ENCODE measurements around the gene PALB2. TPM values are rescaled to one million over a fixed set of nuclear protein-coding genes. Genes with fewer than 3 reads are reported as not detected.
A peak's percentile ranks its signal among the peaks of the same experiment; 100 is the strongest.

Gene PALB2
- total and polyA plus RNA-seq, 2 of the 13 experiments (the other 11 are each of a cell fraction or from before 2014, with no cell fraction given), result 12.1 to 40.9 TPM

DNA sequence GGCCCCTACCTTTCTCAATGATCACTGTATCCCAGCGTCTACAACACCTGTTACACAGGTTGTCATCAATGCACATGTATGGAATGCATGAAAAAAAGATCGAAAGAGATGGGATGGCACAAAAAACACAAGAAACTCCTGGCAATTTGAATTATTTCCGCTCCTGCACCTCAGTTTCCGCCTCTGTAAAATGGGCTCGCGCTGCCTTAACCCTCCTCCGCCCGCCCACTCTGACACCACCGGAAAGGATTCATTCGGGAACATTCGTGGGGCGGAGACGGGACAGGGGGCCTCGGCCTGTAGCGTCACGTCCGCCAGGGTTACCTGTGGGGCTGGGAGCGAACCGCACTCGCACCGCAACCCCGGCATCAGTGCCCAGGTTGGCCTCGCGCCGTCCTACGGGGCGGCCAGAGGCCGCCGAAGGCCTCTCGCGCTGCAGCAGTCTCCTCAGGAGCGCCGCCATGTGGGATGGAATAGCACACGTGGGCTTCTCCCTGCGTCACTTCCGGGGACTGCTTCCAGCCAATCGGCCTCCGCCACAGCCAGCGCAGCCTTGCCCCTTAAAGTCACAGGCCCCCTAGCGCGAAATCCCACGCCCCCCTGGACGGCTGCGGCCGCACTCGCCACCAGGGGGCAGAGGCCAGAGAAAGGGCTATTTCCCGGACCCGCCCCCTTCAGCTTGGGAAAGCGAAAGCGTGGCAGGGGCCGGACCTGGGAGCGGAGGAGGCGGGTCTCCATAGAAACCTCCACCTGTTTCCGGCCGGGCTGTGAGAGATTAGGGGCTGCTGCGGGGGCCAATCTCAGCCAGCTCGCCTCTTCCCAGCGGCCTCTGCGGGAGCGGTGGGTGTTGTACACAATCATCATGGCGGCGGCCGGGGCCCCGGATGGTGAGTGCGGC is 84.0 kb downstream of the PALB2 start, which contains the start of the genes EARS2 and UBFD1 (continued):
- TF ChIP-seq, protein P1, sequence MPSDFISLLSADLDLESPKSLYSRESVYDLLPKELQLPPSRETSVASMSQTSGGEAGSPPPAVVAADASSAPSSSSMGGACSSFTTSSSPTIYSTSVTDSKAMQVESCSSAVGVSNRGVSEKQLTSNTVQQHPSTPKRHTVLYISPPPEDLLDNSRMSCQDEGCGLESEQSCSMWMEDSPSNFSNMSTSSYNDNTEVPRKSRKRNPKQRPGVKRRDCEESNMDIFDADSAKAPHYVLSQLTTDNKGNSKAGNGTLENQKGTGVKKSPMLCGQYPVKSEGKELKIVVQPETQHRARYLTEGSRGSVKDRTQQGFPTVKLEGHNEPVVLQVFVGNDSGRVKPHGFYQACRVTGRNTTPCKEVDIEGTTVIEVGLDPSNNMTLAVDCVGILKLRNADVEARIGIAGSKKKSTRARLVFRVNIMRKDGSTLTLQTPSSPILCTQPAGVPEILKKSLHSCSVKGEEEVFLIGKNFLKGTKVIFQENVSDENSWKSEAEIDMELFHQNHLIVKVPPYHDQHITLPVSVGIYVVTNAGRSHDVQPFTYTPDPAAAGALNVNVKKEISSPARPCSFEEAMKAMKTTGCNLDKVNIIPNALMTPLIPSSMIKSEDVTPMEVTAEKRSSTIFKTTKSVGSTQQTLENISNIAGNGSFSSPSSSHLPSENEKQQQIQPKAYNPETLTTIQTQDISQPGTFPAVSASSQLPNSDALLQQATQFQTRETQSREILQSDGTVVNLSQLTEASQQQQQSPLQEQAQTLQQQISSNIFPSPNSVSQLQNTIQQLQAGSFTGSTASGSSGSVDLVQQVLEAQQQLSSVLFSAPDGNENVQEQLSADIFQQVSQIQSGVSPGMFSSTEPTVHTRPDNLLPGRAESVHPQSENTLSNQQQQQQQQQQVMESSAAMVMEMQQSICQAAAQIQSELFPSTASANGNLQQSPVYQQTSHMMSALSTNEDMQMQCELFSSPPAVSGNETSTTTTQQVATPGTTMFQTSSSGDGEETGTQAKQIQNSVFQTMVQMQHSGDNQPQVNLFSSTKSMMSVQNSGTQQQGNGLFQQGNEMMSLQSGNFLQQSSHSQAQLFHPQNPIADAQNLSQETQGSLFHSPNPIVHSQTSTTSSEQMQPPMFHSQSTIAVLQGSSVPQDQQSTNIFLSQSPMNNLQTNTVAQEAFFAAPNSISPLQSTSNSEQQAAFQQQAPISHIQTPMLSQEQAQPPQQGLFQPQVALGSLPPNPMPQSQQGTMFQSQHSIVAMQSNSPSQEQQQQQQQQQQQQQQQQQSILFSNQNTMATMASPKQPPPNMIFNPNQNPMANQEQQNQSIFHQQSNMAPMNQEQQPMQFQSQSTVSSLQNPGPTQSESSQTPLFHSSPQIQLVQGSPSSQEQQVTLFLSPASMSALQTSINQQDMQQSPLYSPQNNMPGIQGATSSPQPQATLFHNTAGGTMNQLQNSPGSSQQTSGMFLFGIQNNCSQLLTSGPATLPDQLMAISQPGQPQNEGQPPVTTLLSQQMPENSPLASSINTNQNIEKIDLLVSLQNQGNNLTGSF (CRISPR knock-in tag; IDR thresholded peaks at IDR 0.05), result peak; percentile 94
- TF ChIP-seq POGZ (CRISPR knock-in tag; IDR thresholded peaks at IDR 0.05), result peak; percentile 98
- peak; percentile 77; the same call in 1 of the 2 replicates for TF ChIP-seq MTF1 (CRISPR knock-in tag; IDR thresholded peaks at IDR 0.05)
- TF ChIP-seq RFX3 (CRISPR knock-in tag; IDR thresholded peaks at IDR 0.05), result peak; percentile 83
- TF ChIP-seq KDM2A (CRISPR knock-in tag; IDR thresholded peaks at IDR 0.05; ENCODE audit: borderline replicate concordance, low read depth), result peak; percentile 93
- peak; percentile 97 for TF ChIP-seq ZMYM4 (CRISPR knock-in tag; IDR thresholded peaks at IDR 0.05)
- TF ChIP-seq, protein P2, sequence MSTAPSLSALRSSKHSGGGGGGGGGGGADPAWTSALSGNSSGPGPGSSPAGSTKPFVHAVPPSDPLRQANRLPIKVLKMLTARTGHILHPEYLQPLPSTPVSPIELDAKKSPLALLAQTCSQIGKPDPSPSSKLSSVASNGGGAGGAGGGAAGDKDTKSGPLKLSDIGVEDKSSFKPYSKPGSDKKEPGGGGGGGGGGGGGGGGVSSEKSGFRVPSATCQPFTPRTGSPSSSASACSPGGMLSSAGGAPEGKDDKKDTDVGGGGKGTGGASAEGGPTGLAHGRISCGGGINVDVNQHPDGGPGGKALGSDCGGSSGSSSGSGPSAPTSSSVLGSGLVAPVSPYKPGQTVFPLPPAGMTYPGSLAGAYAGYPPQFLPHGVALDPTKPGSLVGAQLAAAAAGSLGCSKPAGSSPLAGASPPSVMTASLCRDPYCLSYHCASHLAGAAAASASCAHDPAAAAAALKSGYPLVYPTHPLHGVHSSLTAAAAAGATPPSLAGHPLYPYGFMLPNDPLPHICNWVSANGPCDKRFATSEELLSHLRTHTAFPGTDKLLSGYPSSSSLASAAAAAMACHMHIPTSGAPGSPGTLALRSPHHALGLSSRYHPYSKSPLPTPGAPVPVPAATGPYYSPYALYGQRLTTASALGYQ (CRISPR knock-in tag; IDR thresholded peaks at IDR 0.05), result peak; percentile 86
- no peak for TF ChIP-seq RARG (CRISPR knock-in tag; IDR thresholded peaks at IDR 0.05; ENCODE audit: low read depth)
- TF ChIP-seq MLLT10 (CRISPR knock-in tag; IDR thresholded peaks at IDR 0.05), result no peak
- TF ChIP-seq, protein P3, sequence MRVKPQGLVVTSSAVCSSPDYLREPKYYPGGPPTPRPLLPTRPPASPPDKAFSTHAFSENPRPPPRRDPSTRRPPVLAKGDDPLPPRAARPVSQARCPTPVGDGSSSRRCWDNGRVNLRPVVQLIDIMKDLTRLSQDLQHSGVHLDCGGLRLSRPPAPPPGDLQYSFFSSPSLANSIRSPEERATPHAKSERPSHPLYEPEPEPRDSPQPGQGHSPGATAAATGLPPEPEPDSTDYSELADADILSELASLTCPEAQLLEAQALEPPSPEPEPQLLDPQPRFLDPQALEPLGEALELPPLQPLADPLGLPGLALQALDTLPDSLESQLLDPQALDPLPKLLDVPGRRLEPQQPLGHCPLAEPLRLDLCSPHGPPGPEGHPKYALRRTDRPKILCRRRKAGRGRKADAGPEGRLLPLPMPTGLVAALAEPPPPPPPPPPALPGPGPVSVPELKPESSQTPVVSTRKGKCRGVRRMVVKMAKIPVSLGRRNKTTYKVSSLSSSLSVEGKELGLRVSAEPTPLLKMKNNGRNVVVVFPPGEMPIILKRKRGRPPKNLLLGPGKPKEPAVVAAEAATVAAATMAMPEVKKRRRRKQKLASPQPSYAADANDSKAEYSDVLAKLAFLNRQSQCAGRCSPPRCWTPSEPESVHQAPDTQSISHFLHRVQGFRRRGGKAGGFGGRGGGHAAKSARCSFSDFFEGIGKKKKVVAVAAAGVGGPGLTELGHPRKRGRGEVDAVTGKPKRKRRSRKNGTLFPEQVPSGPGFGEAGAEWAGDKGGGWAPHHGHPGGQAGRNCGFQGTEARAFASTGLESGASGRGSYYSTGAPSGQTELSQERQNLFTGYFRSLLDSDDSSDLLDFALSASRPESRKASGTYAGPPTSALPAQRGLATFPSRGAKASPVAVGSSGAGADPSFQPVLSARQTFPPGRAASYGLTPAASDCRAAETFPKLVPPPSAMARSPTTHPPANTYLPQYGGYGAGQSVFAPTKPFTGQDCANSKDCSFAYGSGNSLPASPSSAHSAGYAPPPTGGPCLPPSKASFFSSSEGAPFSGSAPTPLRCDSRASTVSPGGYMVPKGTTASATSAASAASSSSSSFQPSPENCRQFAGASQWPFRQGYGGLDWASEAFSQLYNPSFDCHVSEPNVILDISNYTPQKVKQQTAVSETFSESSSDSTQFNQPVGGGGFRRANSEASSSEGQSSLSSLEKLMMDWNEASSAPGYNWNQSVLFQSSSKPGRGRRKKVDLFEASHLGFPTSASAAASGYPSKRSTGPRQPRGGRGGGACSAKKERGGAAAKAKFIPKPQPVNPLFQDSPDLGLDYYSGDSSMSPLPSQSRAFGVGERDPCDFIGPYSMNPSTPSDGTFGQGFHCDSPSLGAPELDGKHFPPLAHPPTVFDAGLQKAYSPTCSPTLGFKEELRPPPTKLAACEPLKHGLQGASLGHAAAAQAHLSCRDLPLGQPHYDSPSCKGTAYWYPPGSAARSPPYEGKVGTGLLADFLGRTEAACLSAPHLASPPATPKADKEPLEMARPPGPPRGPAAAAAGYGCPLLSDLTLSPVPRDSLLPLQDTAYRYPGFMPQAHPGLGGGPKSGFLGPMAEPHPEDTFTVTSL (CRISPR knock-in tag; IDR thresholded peaks at IDR 0.05; ENCODE audit: borderline replicate concordance), result peak; percentile 63; the same call in 1 of the 2 replicates
- peak; percentile 86 for TF ChIP-seq MEF2D (CRISPR knock-in tag; IDR thresholded peaks at IDR 0.05)
- TF ChIP-seq PPARG (CRISPR knock-in tag; conservative IDR thresholded peaks at IDR 0.05), result peak; percentile 44; the same call in 1 of the 2 replicates
- TF ChIP-seq, protein P4, sequence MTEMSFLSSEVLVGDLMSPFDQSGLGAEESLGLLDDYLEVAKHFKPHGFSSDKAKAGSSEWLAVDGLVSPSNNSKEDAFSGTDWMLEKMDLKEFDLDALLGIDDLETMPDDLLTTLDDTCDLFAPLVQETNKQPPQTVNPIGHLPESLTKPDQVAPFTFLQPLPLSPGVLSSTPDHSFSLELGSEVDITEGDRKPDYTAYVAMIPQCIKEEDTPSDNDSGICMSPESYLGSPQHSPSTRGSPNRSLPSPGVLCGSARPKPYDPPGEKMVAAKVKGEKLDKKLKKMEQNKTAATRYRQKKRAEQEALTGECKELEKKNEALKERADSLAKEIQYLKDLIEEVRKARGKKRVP (CRISPR knock-in tag; IDR thresholded peaks at IDR 0.05), result peak in 1 of 2 experiments; percentile 81; a peak in 2 of 4 replicates
- peak; percentile 71; the same call in 1 of the 2 replicates for TF ChIP-seq ZNF33B (CRISPR knock-in tag; IDR thresholded peaks at IDR 0.05)

All from HepG2 (cell line).